DOHH2 (cell line): ENCODE measurements around the gene ADSL.

ENCODE experiments used
- H3F3A ChIP-seq: fragments of 200-600 bp; sonication (generic), shearing (Covaris generic); 2 replicates; pipeline ENCODE4 v1.6.0; 2016; ENCODE audit warnings: antibody characterized with exemption, mild to moderate bottlenecking; ENCODE audit not compliant: control insufficient read depth, insufficient read depth
- H3K27ac ChIP-seq: fragments of 200-600 bp; sonication (generic); 2 replicates; pipeline ENCODE4 v1.5.1; 2014; ENCODE audit warnings: low read depth, mild to moderate bottlenecking, low read length, moderate library complexity
- H3K27me3 ChIP-seq: fragments of 200-600 bp; sonication (generic); 2 replicates; pipeline ENCODE4 v1.6.1; 2014; ENCODE audit warnings: mild to moderate bottlenecking, low read length, mixed read lengths; ENCODE audit not compliant: control insufficient read depth
- H3K36me3 ChIP-seq: fragments of 200-600 bp; sonication (generic); 2 replicates; pipeline ENCODE4 v1.6.1; 2014; ENCODE audit warnings: mild to moderate bottlenecking, low read length, moderate library complexity, mixed read lengths; ENCODE audit not compliant: control insufficient read depth
- H3K4me1 ChIP-seq: fragments of 200-600 bp; sonication (generic); 2 replicates; pipeline ENCODE4 v1.6.1; 2014; ENCODE audit warnings: mild to moderate bottlenecking, low read length, mixed read lengths; ENCODE audit not compliant: control insufficient read depth
- H3K4me2 ChIP-seq: fragments of 200-600 bp; sonication (generic); 2 replicates; pipeline ENCODE4 v1.6.0; 2014; ENCODE audit warnings: mild to moderate bottlenecking, low read length, moderate library complexity
- H3K4me3 ChIP-seq: fragments of 200-600 bp; sonication (generic); 2 replicates; pipeline ENCODE4 v1.5.1; 2014; ENCODE audit warnings: mild to moderate bottlenecking, low read length, mixed read lengths
- H3K79me2 ChIP-seq: fragments of 200-600 bp; sonication (generic); 2 replicates; pipeline ENCODE4 v1.6.1; 2014; ENCODE audit warnings: mild to moderate bottlenecking, low read length, mixed read lengths; ENCODE audit not compliant: control insufficient read depth
- H3K9me2 ChIP-seq: fragments of 200-600 bp; sonication (generic); replicated peaks from 2 replicates; pipeline ENCODE4 v1.6.1; 2014; ENCODE audit warnings: mild to moderate bottlenecking, low read length, mixed read lengths; ENCODE audit not compliant: control insufficient read depth
- H3K9me3 ChIP-seq: fragments of 200-600 bp; sonication (generic); 2 replicates; pipeline ENCODE4 v1.6.1; 2014; ENCODE audit warnings: antibody characterized with exemption, low read length, mixed read lengths; ENCODE audit not compliant: control insufficient read depth, insufficient read depth
- H4K20me1 ChIP-seq: fragments of 200-600 bp; sonication (generic); 2 replicates; pipeline ENCODE4 v1.6.0; 2014; ENCODE audit warnings: low read depth, mild to moderate bottlenecking, antibody characterized with exemption, low read length, moderate library complexity; ENCODE audit not compliant: control insufficient read depth, insufficient read depth
- CTCF ChIP-seq: fragments of 200-600 bp; sonication (generic); IDR thresholded peaks from one replicate; pipeline ENCODE4 v1.5.1; 2014; ENCODE audit warnings: antibody characterized with exemption, mild to moderate bottlenecking, low read depth, low read length; ENCODE audit not compliant: poor library complexity, severe bottlenecking
- EZH2phosphoT487 ChIP-seq: fragments of 200-600 bp; sonication (generic); IDR thresholded peaks from 2 replicates; pipeline ENCODE4 v1.6.1; 2017; ENCODE audit warnings: borderline replicate concordance, mild to moderate bottlenecking, antibody characterized with exemption, low read length, moderate library complexity, mixed read lengths

ADSL gene

GRCh38 chr22:40313007-40313406 is 33.3 kb upstream of the ADSL start:
- H3K9me3 ChIP-seq: no peaks in the 10 kb centered on the region
- no peak overlapping the region for H3K27ac ChIP-seq
- no peak overlapping the region for H3K4me2 ChIP-seq
- H3K9me2 ChIP-seq: no peaks in the 10 kb centered on the region
- H3K27me3 ChIP-seq: no peaks in the 10 kb centered on the region
- peaks cover 89% of the 10 kb centered on the region for H3K36me3 ChIP-seq
- no peaks in the 10 kb centered on the region for H3F3A ChIP-seq
- no peak for TF ChIP-seq EZH2phosphoT487
- TF ChIP-seq CTCF: no peak
- H3K4me1 ChIP-seq: no peaks in the 10 kb centered on the region
- no peak overlapping the region for H3K4me3 ChIP-seq
- H3K79me2 ChIP-seq: no peaks in the 10 kb centered on the region
- H4K20me1 ChIP-seq: no peaks in the 10 kb centered on the region

- no peaks in the 10 kb centered on the region for H3F3A ChIP-seq
- H3K9me2 ChIP-seq: no peaks in the 10 kb centered on the region
- H3K9me3 ChIP-seq: no peaks in the 10 kb centered on the region
- no peaks in the 10 kb centered on the region for H3K27me3 ChIP-seq
- H3K36me3 ChIP-seq: peaks cover 79% of the 10 kb centered on the region
- no peaks in the 10 kb centered on the region for H4K20me1 ChIP-seq
- H3K4me3 ChIP-seq: no peak overlapping the region
- no peaks in the 10 kb centered on the region for H3K79me2 ChIP-seq
- H3K27ac ChIP-seq: no peak overlapping the region
- H3K4me2 ChIP-seq: no peak overlapping the region
- no peaks in the 10 kb centered on the region for H3K4me1 ChIP-seq
- TF ChIP-seq CTCF: no peak
- TF ChIP-seq EZH2phosphoT487: no peak
Measured at GRCh38 chr22:40314041-40314440, 32.3 kb upstream of the ADSL start.

GRCh38 chr22:40320687-40321086 is 25.6 kb upstream of the ADSL start:
- Histone ChIP-seq H3K4me2 (no peak overlapping the region), H3K9me3 (no peaks in the 10 kb centered on the region), H4K20me1 (no peaks in the 10 kb centered on the region), H3K36me3 (peaks cover 48% of the 10 kb centered on the region), H3K27ac (no peak overlapping the region), H3K9me2 (no peaks in the 10 kb centered on the region), H3K4me3 (no peak overlapping the region), H3K79me2 (no peaks in the 10 kb centered on the region), H3K27me3 (no peaks in the 10 kb centered on the region), H3K4me1 (no peaks in the 10 kb centered on the region), H3F3A (0 out of 2 replicates have a peak, but pooled peaks cover 2% of the 10 kb centered on the region)
- no peak for TF ChIP-seq EZH2phosphoT487
- TF ChIP-seq CTCF: no peak

- no peak overlapping the region for H3K4me2 ChIP-seq
- H3K9me2 ChIP-seq: no peaks in the 10 kb centered on the region
- TF ChIP-seq EZH2phosphoT487: no peak
- TF ChIP-seq CTCF: no peak
- H3K27me3 ChIP-seq: no peaks in the 10 kb centered on the region
- H3F3A ChIP-seq: 0 out of 2 replicates have a peak, but pooled peaks cover 2% of the 10 kb centered on the region
- no peaks in the 10 kb centered on the region for H3K9me3 ChIP-seq
- H3K36me3 ChIP-seq: peaks cover 39% of the 10 kb centered on the region
- no peaks in the 10 kb centered on the region for H4K20me1 ChIP-seq
- H3K79me2 ChIP-seq: no peaks in the 10 kb centered on the region
- no peak overlapping the region for H3K4me3 ChIP-seq
- H3K4me1 ChIP-seq: no peaks in the 10 kb centered on the region
- H3K27ac ChIP-seq: no peak overlapping the region
Measured at GRCh38 chr22:40322021-40322420, 24.3 kb upstream of the ADSL start.
